Upper lobe of left lung (tissue), 6 donors: ENCODE measurements around the gene HSD11B2. TPM values are rescaled to one million over a fixed set of nuclear protein-coding genes. Genes with fewer than 3 reads are reported as not detected.

Experiments
- ATAC-seq, 2 donors: fragments of 200-7000 bp; cut with Tn5 transposase; one replicate each; pipeline ENCODE4 v1.9.1; 2022; ENCODE audit warnings: mild to moderate bottlenecking in 2 of 2, moderate library complexity in 2 of 2; ENCODE audit not compliant: low FRiP score in 2 of 2
- DNase-seq, 2 donors: peaks; one replicate each; pipeline ENCODE4 v3.0.0-alpha.2; 2019 to 2020
- H3K27ac ChIP-seq, 4 donors: fragments of 200-600 bp; sonication (generic); one replicate each; pipeline ENCODE4 v1.5.1; 2016 to 2019
- H3K27me3 ChIP-seq, 4 donors: fragments of 200-600 bp; sonication (generic); one replicate each; pipeline ENCODE4 v1.5.1; 2017 to 2019
- H3K36me3 ChIP-seq, 4 donors: fragments of 200-600 bp; sonication (generic); one replicate each; pipeline ENCODE4 v1.5.1; 2016 to 2019
- H3K4me1 ChIP-seq, 4 donors: fragments of 200-600 bp; sonication (generic); one replicate each; pipeline ENCODE4 v1.5.1; 2018 to 2019
- H3K4me3 ChIP-seq, 4 donors: fragments of 200-600 bp; sonication (generic); one replicate each; pipeline ENCODE4 v1.5.1; 2017 to 2019; ENCODE audit warnings: mild to moderate bottlenecking in 2 of 4, moderate library complexity in 1 of 4
- H3K9me3 ChIP-seq, 4 donors: fragments of 200-600 bp; sonication (generic); one replicate each; pipeline ENCODE4 v1.5.1; 2018 to 2019
- EP300 ChIP-seq, 4 donors: sonication (generic); formaldehyde crosslinking; IDR thresholded peaks; one replicate each; pipeline ENCODE4 v1.5.1; 2017; ENCODE audit warnings: antibody characterized with exemption in 4 of 4, control low read depth in 2 of 4
- POLR2A ChIP-seq, 4 donors: fragments of 450-650 bp; IDR thresholded peaks; one replicate each; pipeline ENCODE4 v1.5.1; 2016 to 2017; ENCODE audit warnings: antibody characterized with exemption in 4 of 4, mild to moderate bottlenecking in 2 of 4
- POLR2AphosphoS5 ChIP-seq, 2 donors: sonication (generic); formaldehyde crosslinking; IDR thresholded peaks; one replicate each; pipeline ENCODE4 v1.5.1; 2017; ENCODE audit warnings: antibody characterized with exemption in 2 of 2
- WGBS, 2 donors: methylation state at CpG; one replicate each; pipeline ENCODE4 v1.1.5; 2017 to 2018; 5-methylcytosine and 5-hydroxymethylcytosine counted together
- total RNA-seq, 6 donors: library from RNA; depleted of rRNA in 4 of 6; stranded (reverse); fragments of >200 nt in 4 of 6; gene quantifications; one replicate each; pipeline versions ENCODE4 v1.1.0 to v1.2.1, GENCODE V29; 2016 to 2021
- TF ChIP-seq, protein P1 (sequence below), 6 experiments: fragments of 450-650 bp in 4 of 6; fragments of 200-600 bp in 2 of 6; sonication (generic) in 2 of 6; IDR thresholded peaks; one replicate each; pipeline ENCODE4 v1.5.1; 2016 to 2019; ENCODE audit warnings: antibody characterized with exemption in 6 of 6
- donor health status: DM: no; HTN: no; CAD: no; lungs with moderate emphysema.
- donor health status: DM: no; HTN: yes; CAD: no; lungs with severe emphysema.

Gene HSD11B2
- total RNA-seq, 6 donors from 2014 or later: 0.78 to 5.0 (median 1.6) TPM

DNA sequence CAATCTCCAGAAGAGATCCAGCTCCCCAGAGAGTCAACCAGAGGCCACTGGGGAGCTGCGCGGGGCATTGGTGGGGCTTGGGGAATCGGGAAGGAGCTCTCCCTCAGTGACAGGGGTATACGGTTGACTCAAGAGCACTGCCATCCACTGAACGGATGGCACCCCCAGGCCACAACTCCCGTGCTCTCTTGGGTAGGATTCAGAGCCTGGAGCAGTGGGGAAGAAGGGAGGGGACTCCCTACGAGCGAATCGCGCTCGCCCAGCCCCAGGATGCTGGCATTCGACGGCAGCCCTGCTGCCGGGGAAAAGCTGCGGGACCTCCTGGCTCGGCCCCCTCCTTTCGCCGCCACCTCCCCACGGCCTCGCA is 37.1 kb upstream of the HSD11B2 start:
- Histone ChIP-seq H3K27ac (peak overlapping the region; percentile 65 to 76 (median 68)), H3K4me3 (peak overlapping the region in 3 of 4 donors; percentile 37 to 65 (median 51)), H3K4me1 (peaks cover 47 to 81% (median 63%) of the 10 kb centered on the region in 4 donors), H3K9me3 (no peaks in the 10 kb centered on the region), H3K36me3 (no peaks in the 10 kb centered on the region), H3K27me3 (peaks cover 0 to 13% (median 2%) of the 10 kb centered on the region in 4 donors)
- no peak for ATAC-seq
- no peak for TF ChIP-seq POLR2AphosphoS5 (IDR thresholded peaks at IDR 0.05)
- no peak for TF ChIP-seq EP300 (IDR thresholded peaks at IDR 0.05)
- no peak for TF ChIP-seq POLR2A (IDR thresholded peaks at IDR 0.05)
- TF ChIP-seq, protein P1, sequence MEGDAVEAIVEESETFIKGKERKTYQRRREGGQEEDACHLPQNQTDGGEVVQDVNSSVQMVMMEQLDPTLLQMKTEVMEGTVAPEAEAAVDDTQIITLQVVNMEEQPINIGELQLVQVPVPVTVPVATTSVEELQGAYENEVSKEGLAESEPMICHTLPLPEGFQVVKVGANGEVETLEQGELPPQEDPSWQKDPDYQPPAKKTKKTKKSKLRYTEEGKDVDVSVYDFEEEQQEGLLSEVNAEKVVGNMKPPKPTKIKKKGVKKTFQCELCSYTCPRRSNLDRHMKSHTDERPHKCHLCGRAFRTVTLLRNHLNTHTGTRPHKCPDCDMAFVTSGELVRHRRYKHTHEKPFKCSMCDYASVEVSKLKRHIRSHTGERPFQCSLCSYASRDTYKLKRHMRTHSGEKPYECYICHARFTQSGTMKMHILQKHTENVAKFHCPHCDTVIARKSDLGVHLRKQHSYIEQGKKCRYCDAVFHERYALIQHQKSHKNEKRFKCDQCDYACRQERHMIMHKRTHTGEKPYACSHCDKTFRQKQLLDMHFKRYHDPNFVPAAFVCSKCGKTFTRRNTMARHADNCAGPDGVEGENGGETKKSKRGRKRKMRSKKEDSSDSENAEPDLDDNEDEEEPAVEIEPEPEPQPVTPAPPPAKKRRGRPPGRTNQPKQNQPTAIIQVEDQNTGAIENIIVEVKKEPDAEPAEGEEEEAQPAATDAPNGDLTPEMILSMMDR (IDR thresholded peaks at IDR 0.05): no peak
- no peak for DNase-seq
- WGBS, 2 donors: 12 to 23% methylated on average over 15 to 16 of the region's 20 CpGs

DNA sequence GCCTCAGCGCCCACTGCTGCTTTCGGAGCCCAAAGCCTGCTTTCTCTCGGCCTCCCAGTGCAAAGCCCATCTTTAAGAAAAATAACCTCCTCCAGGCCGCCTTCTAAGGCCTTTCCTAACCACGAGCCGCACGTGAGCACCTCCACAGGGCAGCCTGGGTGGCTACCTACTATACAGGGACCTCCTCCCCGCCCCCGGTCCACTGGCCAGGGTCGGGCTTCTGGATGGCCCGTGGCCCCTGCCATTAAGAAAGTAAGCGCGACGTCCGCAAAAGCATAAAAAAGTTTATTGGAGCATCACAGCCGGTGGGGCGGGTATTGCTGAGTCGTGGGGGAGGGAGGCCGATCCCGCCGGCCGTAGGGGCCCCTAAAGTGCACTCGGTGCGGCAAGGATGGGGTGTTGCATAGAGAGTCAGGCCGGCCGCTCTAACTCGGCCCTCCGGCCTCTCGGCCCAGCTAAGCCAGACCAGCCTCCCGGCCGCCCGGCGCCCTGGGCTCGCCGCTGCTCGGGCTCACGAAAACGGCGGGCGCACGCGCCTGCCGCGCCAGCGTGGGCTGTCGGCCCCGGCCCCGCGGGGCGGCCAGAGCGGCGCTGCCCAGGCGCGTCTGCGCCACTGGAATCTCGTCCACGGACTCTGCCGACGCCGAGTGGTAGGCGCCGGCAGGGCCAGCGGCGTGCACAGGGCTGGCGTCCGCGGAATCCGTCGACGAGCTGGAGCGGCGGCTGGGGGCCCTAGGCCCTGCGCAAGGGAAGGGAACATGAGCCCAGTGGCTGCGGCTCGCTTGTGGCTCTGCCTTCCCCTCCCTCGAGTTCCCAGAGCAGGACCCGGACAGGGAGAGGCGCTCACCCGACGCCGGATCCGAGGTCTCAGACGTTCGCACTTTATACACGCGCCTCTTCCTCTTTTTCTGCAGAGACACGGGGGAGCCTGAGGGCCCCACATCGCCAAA is 36.5 kb upstream of the HSD11B2 start:
- 47 to 51% methylated on average over 43 to 86 of the region's 88 CpGs for WGBS, 2 donors
- Histone ChIP-seq H3K36me3 (no peaks in the 10 kb centered on the region), H3K27me3 (peaks cover 0 to 13% (median 2%) of the 10 kb centered on the region in 4 donors), H3K27ac (peak overlapping the region; percentile 65 to 76 (median 68)), H3K9me3 (no peaks in the 10 kb centered on the region), H3K4me1 (peaks cover 51 to 88% (median 69%) of the 10 kb centered on the region in 4 donors), H3K4me3 (peak overlapping the region in 3 of 4 donors; percentile 37 to 65 (median 51))
- TF ChIP-seq POLR2AphosphoS5 (IDR thresholded peaks at IDR 0.05) (no peak), EP300 (IDR thresholded peaks at IDR 0.05) (no peak), POLR2A (IDR thresholded peaks at IDR 0.05) (no peak)
- TF ChIP-seq, protein P1 (IDR thresholded peaks at IDR 0.05): no peak
- DNase-seq: peak in 1 of 2 donors; percentile 87
- no peak for ATAC-seq

DNA sequence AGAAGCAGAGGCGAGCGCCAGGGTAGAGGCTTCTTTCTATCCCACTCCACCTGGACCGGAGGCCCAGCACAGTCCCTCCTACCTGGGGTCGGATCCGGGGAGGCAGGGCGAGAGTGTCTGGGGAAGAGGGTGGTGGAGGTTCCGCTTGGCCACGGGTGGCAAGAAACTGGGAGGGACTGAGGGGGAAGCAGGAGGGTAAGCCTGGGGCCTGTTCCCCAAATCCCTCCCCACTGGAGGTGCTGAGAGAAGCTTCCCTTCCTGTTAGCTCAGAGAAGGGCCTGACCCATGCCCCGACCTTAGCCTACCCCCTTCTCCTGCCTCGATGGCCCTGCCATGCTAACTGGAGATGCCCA is 35.8 kb upstream of the HSD11B2 start:
- no peaks in the 10 kb centered on the region for H3K36me3 ChIP-seq
- peak overlapping the region in 3 of 4 donors; percentile 65 to 69 (median 65) for H3K27ac ChIP-seq
- H3K27me3 ChIP-seq: peaks cover 0 to 13% (median 2%) of the 10 kb centered on the region in 4 donors
- TF ChIP-seq, protein P1 (IDR thresholded peaks at IDR 0.05): no peak
- TF ChIP-seq POLR2AphosphoS5 (IDR thresholded peaks at IDR 0.05): no peak
- TF ChIP-seq EP300 (IDR thresholded peaks at IDR 0.05): no peak
- no peak for ATAC-seq
- WGBS, 2 donors: 56 to 83% methylated on average over 2 to 10 of the region's 10 CpGs
- peaks cover 54 to 88% (median 71%) of the 10 kb centered on the region in 4 donors for H3K4me1 ChIP-seq
- peak overlapping the region in 2 of 4 donors; percentile 1 to 51 for H3K4me3 ChIP-seq
- no peaks in the 10 kb centered on the region for H3K9me3 ChIP-seq
- no peak for DNase-seq

DNA sequence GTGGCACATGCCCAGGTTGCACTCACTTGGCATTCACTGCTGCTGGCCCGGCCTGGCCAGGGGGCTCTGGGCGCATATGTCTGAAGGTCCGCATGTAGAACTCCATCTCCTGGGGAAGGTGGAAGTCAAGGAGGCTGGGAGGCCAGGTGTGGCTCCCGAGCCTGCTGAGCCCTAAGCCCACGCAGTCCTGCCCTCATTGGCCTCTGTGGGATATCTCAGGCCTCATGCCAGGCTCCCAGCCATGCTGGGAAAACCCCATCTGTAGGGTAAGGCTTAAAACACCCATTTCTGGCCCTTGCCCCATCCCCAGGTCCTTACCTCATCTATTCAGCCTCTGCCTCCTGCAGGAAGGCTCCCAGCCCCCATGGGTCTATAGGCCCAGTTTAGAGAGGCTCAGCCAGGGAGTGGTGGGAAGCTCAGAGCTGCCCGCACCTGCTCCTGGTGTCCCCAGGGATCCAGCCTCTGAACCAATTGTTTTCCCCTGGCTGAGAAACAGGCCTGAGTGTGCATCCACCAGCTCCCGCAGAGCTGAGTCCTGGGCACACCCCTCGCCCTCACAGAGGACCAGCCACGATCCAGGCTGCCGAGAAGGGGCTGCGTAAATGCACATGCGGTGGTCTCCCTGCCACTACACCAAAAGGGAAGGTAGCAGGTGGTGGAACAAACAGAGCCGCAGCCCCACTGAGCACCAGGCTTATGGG is 35.3 kb upstream of the HSD11B2 start:
- Histone ChIP-seq H3K4me3 (peak overlapping the region in 1 of 4 donors; percentile 0), H3K4me1 (peaks cover 51 to 88% (median 70%) of the 10 kb centered on the region in 4 donors), H3K36me3 (no peaks in the 10 kb centered on the region), H3K9me3 (no peaks in the 10 kb centered on the region), H3K27ac (peak overlapping the region; percentile 43 to 69 (median 65)), H3K27me3 (peaks cover 0 to 13% (median 2%) of the 10 kb centered on the region in 4 donors)
- peak in 1 of 2 donors; percentile 69 for DNase-seq
- no peak for TF ChIP-seq POLR2A (IDR thresholded peaks at IDR 0.05)
- TF ChIP-seq EP300 (IDR thresholded peaks at IDR 0.05): no peak
- TF ChIP-seq, protein P1 (IDR thresholded peaks at IDR 0.05): no peak
- TF ChIP-seq POLR2AphosphoS5 (IDR thresholded peaks at IDR 0.05): no peak
- WGBS, 2 donors: 60 to 87% methylated on average over 1 to 12 of the region's 13 CpGs
- no peak for ATAC-seq
